A673 (cell line): ENCODE results near the gene CCL27. TPM values are rescaled to one million over a fixed set of nuclear protein-coding genes. Genes with fewer than 3 reads are reported as not detected.

Experiments
- BruUV-seq: library from RNA; stranded (reverse); fragments of 400-500 nt; replicated peaks from 2 replicates; lab custom pipeline; 2021; lab: Mats Ljungman, UMichigan
- CTCF ChIA-PET: fragments of 300-600 bp; sonication (Branson Sonifier 250); formaldehyde crosslinking; loops from one replicate; lab custom pipeline; 2022; ENCODE audit warnings: antibody characterized with exemption; lab: Charles Lee
- POLR2A ChIA-PET: fragments of 300-600 bp; sonication (Branson Sonifier 250); formaldehyde crosslinking; loops from one replicate; lab custom pipeline; 2022; ENCODE audit warnings: antibody characterized with exemption; ENCODE audit not compliant: low non-redundant PET; lab: Charles Lee
- DNase-seq: peaks from one replicate; pipeline ENCODE4 v3.0.0-alpha.2; 2015; ENCODE audit warnings: low spot score
- H3K27ac ChIP-seq: fragments of 200-600 bp; sonication (generic); 2 replicates; pipeline ENCODE4 v1.5.1; 2016; ENCODE audit warnings: mixed run types, low read depth, mild to moderate bottlenecking, mixed read lengths, antibody characterized with exemption, low read length; ENCODE audit not compliant: poor library complexity, severe bottlenecking
- H3K27me3 ChIP-seq: fragments of 200-600 bp; sonication (generic); replicated peaks from 2 replicates; pipeline ENCODE4 v1.6.1; 2017; ENCODE audit warnings: mixed run types, low read depth, mild to moderate bottlenecking, mixed read lengths, antibody characterized with exemption, low read length; ENCODE audit not compliant: insufficient read depth, poor library complexity
- H3K36me3 ChIP-seq: fragments of 200-600 bp; sonication (generic); 2 replicates; pipeline ENCODE4 v1.6.1; 2016; ENCODE audit warnings: mixed run types, mild to moderate bottlenecking, mixed read lengths, antibody characterized with exemption, low read length; ENCODE audit not compliant: insufficient read depth, poor library complexity, severe bottlenecking
- H3K4me1 ChIP-seq: fragments of 200-600 bp; sonication (generic); 2 replicates; pipeline ENCODE4 v1.6.1; 2017; ENCODE audit warnings: mixed run types, mild to moderate bottlenecking, mixed read lengths, antibody characterized with exemption, low read length; ENCODE audit not compliant: insufficient read depth, poor library complexity, severe bottlenecking
- H3K4me3 ChIP-seq: fragments of 200-600 bp; sonication (generic); 2 replicates; pipeline ENCODE4 v1.5.1; 2016; ENCODE audit warnings: low read depth, mixed run types, mild to moderate bottlenecking, mixed read lengths, low read length; ENCODE audit not compliant: poor library complexity, severe bottlenecking
- H3K9me3 ChIP-seq: fragments of 200-600 bp; sonication (generic); 2 replicates; pipeline ENCODE4 v1.6.1; 2016; ENCODE audit warnings: mixed run types, low read depth, mild to moderate bottlenecking, mixed read lengths, antibody characterized with exemption, low read length; ENCODE audit not compliant: poor library complexity, severe bottlenecking
- CTCF ChIP-seq: fragments of 300-800, 200-600 bp; sonication (generic); conservative IDR thresholded peaks from 2 replicates; pipeline ENCODE4 v1.5.1; 2017; ENCODE audit warnings: low read depth, mild to moderate bottlenecking, antibody characterized with exemption, low read length, moderate library complexity, mixed read lengths
- EZH2 ChIP-seq: fragments of 200-600 bp; sonication (generic); IDR thresholded peaks from 2 replicates; pipeline ENCODE4 v1.6.1; 2017; ENCODE audit warnings: borderline replicate concordance, low read depth, mild to moderate bottlenecking, mixed read lengths, antibody characterized with exemption, low read length; ENCODE audit not compliant: poor library complexity, severe bottlenecking
- intact Hi-C: fragments of 100-400 bp; cut with micrococcal nuclease; formaldehyde crosslinking; loops from one replicate; pipeline ENCODE4 v1.10.0; 2022; ENCODE audit not compliant: unreplicated experiment
- total RNA-seq: library from RNA; stranded (reverse); gene quantifications from 2 replicates; pipeline ENCODE4 v1.2.3, GENCODE V29; 2021

The CCL27 gene
- total RNA-seq, 1 experiment from 2014 or later: not detected

DNA sequence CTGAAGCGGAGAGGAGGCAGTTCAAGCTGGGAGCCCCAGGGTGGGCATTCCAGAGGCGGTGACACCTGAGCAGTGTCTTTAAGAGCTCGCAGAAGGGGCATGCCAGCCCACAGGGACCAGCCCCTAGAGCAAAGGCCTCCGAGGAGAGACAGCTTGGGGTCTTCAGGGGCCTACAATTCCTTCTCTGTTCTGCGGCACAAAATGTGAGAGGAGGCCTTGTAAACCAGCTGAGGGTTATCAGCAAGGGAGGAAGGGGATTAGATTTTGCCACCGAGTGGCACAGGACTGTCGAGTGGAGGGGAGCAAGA lies 24.4 kb downstream of the CCL27 start:
- H3K4me1 ChIP-seq: peaks cover 6% of the 10 kb centered on the region
- POLR2A ChIA-PET: no interaction called here
- DNase-seq: no peak
- H3K9me3 ChIP-seq: no peaks in the 10 kb centered on the region
- H3K4me3 ChIP-seq: peak overlapping the region; percentile 76
- no peak for TF ChIP-seq EZH2
- no peak for TF ChIP-seq CTCF
- intact Hi-C loops: no loop called here
- BruUV-seq: no TSS peak
- CTCF ChIA-PET: no interaction called here
- H3K27ac ChIP-seq: peak overlapping the region; percentile 87
- H3K27me3 ChIP-seq: no peaks in the 10 kb centered on the region
- peaks cover 14% of the 10 kb centered on the region for H3K36me3 ChIP-seq

GRCh38 chr9:34637356-34638137 lies 24.9 kb downstream of the CCL27 start, which contains the start of gene SIGMAR1:
TSS of gene SIGMAR1 (minus strand) at chr9:34637787. CDS start at chr9:34637697, 90 bp downstream.
- BruUV-seq: no TSS peak
- H3K27me3 ChIP-seq: no peaks in the 10 kb centered on the region
- POLR2A ChIA-PET: no interaction called here
- CTCF ChIA-PET: interaction anchor here (0.5 kb wide), 1 partner anchor 317 kb away, joined by 6 read pairs; no protein-coding TSS in a partner anchor
- H3K36me3 ChIP-seq: peaks cover 14% of the 10 kb centered on the region
- H3K4me1 ChIP-seq: peaks cover 6% of the 10 kb centered on the region
- peak within 1 kb of the TSS; percentile 87 for H3K27ac ChIP-seq
- intact Hi-C loops: no loop called here
- H3K4me3 ChIP-seq: peak within 1 kb of the TSS; percentile 76
- TF ChIP-seq CTCF (no peak), EZH2 (no peak)
- peak; percentile 96 for DNase-seq
- H3K9me3 ChIP-seq: no peaks in the 10 kb centered on the region

GRCh38 chr9:34636791-34637355 lies 25.6 kb downstream of the CCL27 start:
- H3K4me3 ChIP-seq: peak overlapping the region; percentile 76
- peaks cover 14% of the 10 kb centered on the region for H3K36me3 ChIP-seq
- intact Hi-C loops: no loop called here
- ChIA-PET POLR2A (no interaction called here), CTCF (no interaction called here)
- no TSS peak for BruUV-seq
- no peaks in the 10 kb centered on the region for H3K9me3 ChIP-seq
- peaks cover 6% of the 10 kb centered on the region for H3K4me1 ChIP-seq
- peak overlapping the region; percentile 87 for H3K27ac ChIP-seq
- no peak for TF ChIP-seq EZH2
- no peak for TF ChIP-seq CTCF
- no peaks in the 10 kb centered on the region for H3K27me3 ChIP-seq
- peak; percentile 30 for DNase-seq
